ENCODE data around the gene FHL1.
A peak's percentile ranks its signal among the peaks of the same experiment; 100 is the strongest.
"Not testable (repeated sequence)": the region's sequence is repeated elsewhere in the genome, so short reads cannot be mapped to it uniquely, and the experiment has no call there.

Gene FHL1

GRCh38 chrX:136147315-136147901 lies at the start of gene FHL1:
Gene FHL1 (plus strand): TSS chrX:136147533.
- DNase-seq (ENCODE audit: low read depth in 2 of 2): peak; percentile 22 to 26

GRCh38 chrX:136097871-136098805 lies 49.2 kb upstream of the FHL1 start:
- DNase-seq (ENCODE audit: low read depth in 2 of 2): no peak

- no peak for DNase-seq (ENCODE audit: low read depth in 2 of 2)
Measured at GRCh38 chrX:136104936-136105335, 42.4 kb upstream of the FHL1 start.

- DNase-seq (ENCODE audit: low read depth in 2 of 2): no peak
Measured at GRCh38 chrX:136106920-136107528, 40.3 kb upstream of the FHL1 start.

- DNase-seq (ENCODE audit: low read depth in 2 of 2): not testable (repeated sequence)
Measured at GRCh38 chrX:136108905-136109304, 38.4 kb upstream of the FHL1 start.

- no peak for DNase-seq (ENCODE audit: low read depth in 2 of 2)
Measured at GRCh38 chrX:136112286-136112685, 35.0 kb upstream of the FHL1 start.

- no peak for DNase-seq (ENCODE audit: low read depth in 2 of 2)
Measured at GRCh38 chrX:136112778-136113177, 34.6 kb upstream of the FHL1 start.

GRCh38 chrX:136115126-136115903 lies 32.0 kb upstream of the FHL1 start:
- no peak for DNase-seq (ENCODE audit: low read depth in 2 of 2)

- DNase-seq (ENCODE audit: low read depth in 2 of 2): no peak
Measured at GRCh38 chrX:136115904-136116297, 31.4 kb upstream of the FHL1 start.

GRCh38 chrX:136121788-136122187 lies 25.5 kb upstream of the FHL1 start:
- no peak for DNase-seq (ENCODE audit: low read depth in 2 of 2)

- no peak for DNase-seq (ENCODE audit: low read depth in 2 of 2)
Measured at GRCh38 chrX:136122207-136122606, 25.1 kb upstream of the FHL1 start.

GRCh38 chrX:136125106-136125505 lies 22.2 kb upstream of the FHL1 start:
- DNase-seq (ENCODE audit: low read depth in 2 of 2): no peak

GRCh38 chrX:136126371-136126770 lies 21.0 kb upstream of the FHL1 start:
- DNase-seq (ENCODE audit: low read depth in 2 of 2): no peak

- no peak for DNase-seq (ENCODE audit: low read depth in 2 of 2)
Measured at GRCh38 chrX:136126872-136127406, 20.4 kb upstream of the FHL1 start.

GRCh38 chrX:136128743-136129142 lies 18.6 kb upstream of the FHL1 start:
- DNase-seq (ENCODE audit: low read depth in 2 of 2): no peak

- no peak for DNase-seq (ENCODE audit: low read depth in 2 of 2)
Measured at GRCh38 chrX:136130931-136131833, 16.2 kb upstream of the FHL1 start.

- no peak for DNase-seq (ENCODE audit: low read depth in 2 of 2)
Measured at GRCh38 chrX:136138939-136139338, 8.4 kb upstream of the FHL1 start.

- DNase-seq (ENCODE audit: low read depth in 2 of 2): no peak
Measured at GRCh38 chrX:136141569-136141968, 5.8 kb upstream of the FHL1 start.

- DNase-seq (ENCODE audit: low read depth in 2 of 2): no peak
Measured at GRCh38 chrX:136142592-136142991, 4.7 kb upstream of the FHL1 start.

GRCh38 chrX:136143711-136144110 lies 3.6 kb upstream of the FHL1 start:
- no peak for DNase-seq (ENCODE audit: low read depth in 2 of 2)

All from activated CD4-positive, alpha-beta T cell treated with anti-CD3 and anti-CD28 coated beads for 24 hours (primary cell).